GM12874 (cell line): ENCODE results near the gene LIMCH1.

Experiments
- CTCF ChIP-seq: IDR thresholded peaks from 2 replicates; pipeline ENCODE4 v1.5.1; 2011; ENCODE audit warnings: low read depth, mild to moderate bottlenecking, control low read depth, low read length, moderate library complexity; ENCODE audit not compliant: insufficient read depth

Gene LIMCH1

GRCh38 chr4:41509451-41509866 lies 28.5 kb upstream of the LIMCH1 start:
- no peak for TF ChIP-seq CTCF

- no peak for TF ChIP-seq CTCF
Observed at GRCh38 chr4:41510179-41510578, 27.8 kb upstream of the LIMCH1 start.

GRCh38 chr4:41512136-41512535 lies 25.8 kb upstream of the LIMCH1 start:
- TF ChIP-seq CTCF: no peak

GRCh38 chr4:41512596-41512995 lies 25.4 kb upstream of the LIMCH1 start:
- no peak for TF ChIP-seq CTCF

- no peak for TF ChIP-seq CTCF
Observed at GRCh38 chr4:41514169-41514568, 23.8 kb upstream of the LIMCH1 start.

- TF ChIP-seq CTCF: no peak
Observed at GRCh38 chr4:41514766-41515481, 23.0 kb upstream of the LIMCH1 start.

- no peak for TF ChIP-seq CTCF
Observed at GRCh38 chr4:41517121-41517520, 20.8 kb upstream of the LIMCH1 start.
